Measurements from ENCODE around the gene PTPRT.

- no peak for TF ChIP-seq CTCF (conservative IDR thresholded peaks at IDR 0.05; ENCODE audit: low read depth in 2 of 2)
- TF ChIP-seq EZH2 (IDR thresholded peaks at IDR 0.05; ENCODE audit: low read depth, unreplicated experiment), result no peak
- no peak for TF ChIP-seq REST (IDR thresholded peaks at IDR 0.05; ENCODE audit: unreplicated experiment)
- no peak for TF ChIP-seq POLR2AphosphoS5 (IDR thresholded peaks at IDR 0.05; ENCODE audit: low read depth)
- TF ChIP-seq EZH2phosphoT487 (IDR thresholded peaks at IDR 0.05; ENCODE audit: unreplicated experiment), result no peak
- no peak for TF ChIP-seq CREB1 (CRISPR knock-in tag; IDR thresholded peaks at IDR 0.05; ENCODE audit: low read depth)
Observed at GRCh38 chr20:42026599-42026998, 1163.1 kb downstream of the PTPRT start.
